Activated CD4-positive, alpha-beta T cell treated with anti-CD3 and anti-CD28 coated beads, Interleukin-2, amount 10 ng/mL, durations not matched to agents 24 days and 14 days (primary cell): Measurements from ENCODE around the gene SYTL2. TPM values are rescaled to one million over a fixed set of nuclear protein-coding genes. Genes with fewer than 3 reads are reported as not detected.
A peak's percentile ranks its signal among the peaks of the same experiment; 100 is the strongest.
"Not testable (repeated sequence)": the region's sequence is repeated elsewhere in the genome, so short reads cannot be mapped to it uniquely, and the experiment has no call there.

Source experiments
- DNase-seq: peaks from one replicate; pipeline ENCODE4 v3.0.0; 2022
- H3K27ac Mint-ChIP-seq: one replicate; pipeline ENCODE4 v1.8.0; 2022; ENCODE audit warnings: mild to moderate bottlenecking, mixed read lengths
- H3K27me3 Mint-ChIP-seq: one replicate; pipeline ENCODE4 v1.8.0; 2022; ENCODE audit warnings: mixed read lengths
- H3K36me3 Mint-ChIP-seq: one replicate; pipeline ENCODE4 v1.8.0; 2022; ENCODE audit warnings: low read depth, mild to moderate bottlenecking, mixed read lengths
- H3K4me1 Mint-ChIP-seq: one replicate; pipeline ENCODE4 v1.8.0; 2021; ENCODE audit warnings: mixed read lengths
- H3K4me3 Mint-ChIP-seq: one replicate; pipeline ENCODE4 v1.8.0; 2022; ENCODE audit warnings: mild to moderate bottlenecking, moderate library complexity, mixed read lengths
- H3K9me3 Mint-ChIP-seq: one replicate; pipeline ENCODE4 v1.8.0; 2021; ENCODE audit warnings: mixed read lengths
- intact Hi-C: fragments of 100-400 bp; cut with micrococcal nuclease; formaldehyde crosslinking; loops from one replicate; pipeline ENCODE4 v1.15.1; 2023
- total RNA-seq: library from RNA; stranded (reverse); gene quantifications from 2 replicates; pipeline ENCODE4 v1.2.3, GENCODE V29; 2022

SYTL2 gene
- total RNA-seq, 1 donor from 2014 or later = 13.9 TPM

- peaks cover 11% of the 10 kb centered on the region for H3K9me3 Mint-ChIP-seq
- no peak overlapping the region for H3K4me3 Mint-ChIP-seq
- no peaks in the 10 kb centered on the region for H3K27me3 Mint-ChIP-seq
- DNase-seq = no peak
- H3K4me1 Mint-ChIP-seq = peaks cover 34% of the 10 kb centered on the region
- H3K36me3 Mint-ChIP-seq = peaks cover 42% of the 10 kb centered on the region
- intact Hi-C loops = no loop called here
- H3K27ac Mint-ChIP-seq = no peak overlapping the region
Measured at GRCh38 chr11:85799142-85799541, 11.8 kb downstream of the SYTL2 start.

GRCh38 chr11:85798361-85798760 is 12.6 kb downstream of the SYTL2 start:
- no peak for DNase-seq
- Mint-ChIP-seq H3K9me3 (peaks cover 11% of the 10 kb centered on the region), H3K4me1 (peaks cover 36% of the 10 kb centered on the region), H3K4me3 (no peak overlapping the region), H3K27ac (no peak overlapping the region), H3K36me3 (peaks cover 44% of the 10 kb centered on the region), H3K27me3 (no peaks in the 10 kb centered on the region)
- intact Hi-C loops = no loop called here

GRCh38 chr11:85795712-85796487 is 15.0 kb downstream of the SYTL2 start:
- Mint-ChIP-seq H3K27ac (no peak overlapping the region), H3K4me1 (peaks cover 35% of the 10 kb centered on the region), H3K27me3 (no peaks in the 10 kb centered on the region), H3K4me3 (no peak overlapping the region), H3K36me3 (peaks cover 40% of the 10 kb centered on the region), H3K9me3 (peaks cover 5% of the 10 kb centered on the region)
- no peak for DNase-seq
- intact Hi-C loops = no loop called here

- intact Hi-C loops = no loop called here
- no peak for DNase-seq
- Mint-ChIP-seq H3K4me3 (no peak overlapping the region), H3K36me3 (peaks cover 33% of the 10 kb centered on the region), H3K9me3 (peaks cover 3% of the 10 kb centered on the region), H3K4me1 (peaks cover 41% of the 10 kb centered on the region), H3K27ac (no peak overlapping the region), H3K27me3 (no peaks in the 10 kb centered on the region)
Measured at GRCh38 chr11:85791409-85791990, 19.4 kb downstream of the SYTL2 start.

GRCh38 chr11:85787809-85788760 is 22.9 kb downstream of the SYTL2 start:
- no peaks in the 10 kb centered on the region for H3K27me3 Mint-ChIP-seq
- H3K4me1 Mint-ChIP-seq = peaks cover 50% of the 10 kb centered on the region
- peak overlapping the region; percentile 47 for H3K4me3 Mint-ChIP-seq
- H3K27ac Mint-ChIP-seq = peak overlapping the region; percentile 85
- DNase-seq = no peak
- intact Hi-C loops = loop anchor here (2.0 kb wide), 1 partner anchor 31 kb away; no protein-coding TSS in a partner anchor
- peaks cover 29% of the 10 kb centered on the region for H3K36me3 Mint-ChIP-seq
- peaks cover 3% of the 10 kb centered on the region for H3K9me3 Mint-ChIP-seq

DNA sequence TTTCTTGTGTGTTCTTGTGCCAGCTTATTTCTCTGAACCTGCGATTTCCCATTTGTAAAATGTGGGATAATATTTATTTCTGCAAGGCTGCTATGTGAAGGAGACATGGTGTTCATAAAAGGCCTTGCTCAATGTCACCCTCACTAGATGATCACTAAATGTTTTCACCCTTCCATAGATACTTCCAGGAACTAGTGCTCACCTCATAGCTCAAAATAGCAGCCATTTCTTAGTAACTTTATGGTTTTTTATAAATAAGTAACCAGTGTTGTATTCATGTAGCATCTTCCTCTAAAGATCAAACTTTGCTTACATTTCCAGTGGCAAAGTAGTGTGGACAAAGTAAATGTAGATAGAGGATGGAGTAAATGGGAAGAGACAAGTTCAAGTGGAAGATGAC is 23.8 kb downstream of the SYTL2 start:
- H3K27ac Mint-ChIP-seq = peak overlapping the region; percentile 83
- H3K4me1 Mint-ChIP-seq = peaks cover 57% of the 10 kb centered on the region

DNA sequence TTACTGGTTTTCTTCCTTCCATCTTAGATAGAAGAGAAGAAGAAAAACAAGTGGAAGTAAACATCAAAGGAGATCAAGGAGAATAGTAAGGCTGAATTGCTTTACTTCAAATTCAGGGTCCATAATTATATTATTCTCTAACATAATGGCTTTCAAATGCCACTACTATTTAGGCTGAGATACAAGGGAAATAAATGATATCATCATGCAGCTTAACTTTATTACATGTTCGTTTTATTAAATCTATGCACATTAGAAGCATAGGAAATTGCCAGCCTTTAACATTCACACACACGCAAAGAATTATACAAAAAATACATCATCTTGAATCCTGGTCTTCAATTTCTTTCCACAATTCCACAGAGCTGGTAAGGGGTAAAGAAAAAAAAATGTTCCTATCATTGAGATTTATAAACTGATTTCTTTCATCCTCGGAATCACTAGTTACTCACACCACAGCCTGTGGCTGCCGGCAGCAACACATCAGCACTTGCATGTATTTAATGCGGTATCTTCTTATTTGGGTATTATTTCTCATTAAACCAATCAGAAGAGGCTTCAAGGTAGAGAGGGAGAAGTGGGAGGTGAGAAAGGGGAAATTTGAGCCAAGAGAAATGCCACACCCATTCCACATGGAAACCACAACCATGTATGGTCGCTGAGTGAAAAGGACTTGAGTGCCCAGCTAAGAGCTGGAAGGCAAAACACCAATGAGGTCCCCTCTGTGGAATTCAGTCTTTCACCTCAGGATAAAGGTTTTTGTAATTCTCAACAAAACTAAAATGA is 26.3 kb downstream of the SYTL2 start:
- H3K36me3 Mint-ChIP-seq = peaks cover 41% of the 10 kb centered on the region
- H3K4me3 Mint-ChIP-seq = no peak overlapping the region
- no peak for DNase-seq
- intact Hi-C loops = no loop called here
- no peaks in the 10 kb centered on the region for H3K27me3 Mint-ChIP-seq
- peaks cover 67% of the 10 kb centered on the region for H3K4me1 Mint-ChIP-seq
- peaks cover 10% of the 10 kb centered on the region for H3K9me3 Mint-ChIP-seq
- no peak overlapping the region for H3K27ac Mint-ChIP-seq

More for the DNA sequence above, 23.8 kb downstream of the SYTL2 start:
- no peak for DNase-seq
- H3K4me3 Mint-ChIP-seq = peak overlapping the region; percentile 50
- intact Hi-C loops = loop anchor here (2.0 kb wide), 1 partner anchor 30 kb away; no protein-coding TSS in a partner anchor
- H3K9me3 Mint-ChIP-seq = peaks cover 10% of the 10 kb centered on the region
- no peaks in the 10 kb centered on the region for H3K27me3 Mint-ChIP-seq
- H3K36me3 Mint-ChIP-seq = peaks cover 35% of the 10 kb centered on the region

DNA sequence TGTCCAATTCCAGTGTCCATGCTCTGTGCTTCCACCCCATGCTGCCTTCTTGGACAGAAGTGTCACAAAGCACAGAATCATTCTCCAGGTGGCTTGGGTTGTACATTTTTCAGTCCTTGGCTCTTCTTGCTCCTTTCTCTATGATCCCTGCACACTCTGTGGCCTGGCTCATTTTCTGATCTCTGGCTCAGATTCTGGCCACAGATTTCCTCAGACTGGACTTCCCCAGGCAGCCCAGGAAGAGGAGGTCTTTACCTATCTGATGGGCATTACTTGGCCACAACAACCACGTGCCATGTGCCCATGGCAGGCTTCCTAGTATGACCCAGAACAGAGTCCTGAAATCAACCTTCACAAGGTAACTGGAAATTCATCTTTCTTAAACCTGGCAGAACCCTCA is 27.2 kb downstream of the SYTL2 start:
- DNase-seq = no peak
- no peak overlapping the region for H3K4me3 Mint-ChIP-seq
- peaks cover 66% of the 10 kb centered on the region for H3K4me1 Mint-ChIP-seq
- intact Hi-C loops = no loop called here
- H3K27me3 Mint-ChIP-seq = no peaks in the 10 kb centered on the region
- no peak overlapping the region for H3K27ac Mint-ChIP-seq
- H3K36me3 Mint-ChIP-seq = peaks cover 41% of the 10 kb centered on the region
- peaks cover 10% of the 10 kb centered on the region for H3K9me3 Mint-ChIP-seq

DNA sequence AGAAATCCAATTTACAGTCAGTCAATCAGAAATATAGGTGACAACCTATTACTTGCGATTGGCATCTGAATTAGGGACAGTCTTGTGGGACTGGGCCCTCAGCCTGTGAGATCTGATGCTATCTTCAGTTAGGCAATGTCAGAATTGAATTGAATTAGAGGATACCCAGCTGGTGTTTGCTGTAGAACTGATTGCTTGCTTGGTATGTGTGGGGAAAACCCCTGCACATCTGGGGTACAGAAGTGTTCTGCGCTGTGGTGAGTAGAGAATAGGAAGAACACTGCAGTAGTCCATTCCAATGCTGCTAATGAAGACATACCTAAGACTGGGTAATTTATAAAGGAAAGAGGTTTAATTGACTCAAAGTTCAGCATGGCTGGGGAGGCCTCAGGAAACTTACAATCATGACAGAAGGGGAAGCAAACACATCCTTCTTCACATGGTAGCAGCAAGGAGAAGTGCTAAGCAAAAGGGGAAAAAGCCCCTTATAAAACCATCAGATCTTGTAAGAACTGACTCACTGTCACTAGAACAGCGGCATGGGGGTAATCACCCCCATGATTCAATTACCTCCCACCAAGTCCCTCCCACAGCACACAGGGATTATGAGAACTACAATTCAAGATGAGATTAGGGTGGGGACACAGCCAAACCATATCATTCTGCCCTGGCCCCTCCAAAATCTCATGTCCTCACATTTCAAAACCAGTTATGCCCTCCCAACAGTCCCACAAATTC is 30.0 kb downstream of the SYTL2 start:
- intact Hi-C loops = loop anchor here (2.0 kb wide), 1 partner anchor 14 kb away; no protein-coding TSS in a partner anchor
- Mint-ChIP-seq H3K4me1 (peaks cover 48% of the 10 kb centered on the region), H3K36me3 (peaks cover 44% of the 10 kb centered on the region), H3K4me3 (peak overlapping the region; percentile 0), H3K27ac (peak overlapping the region; percentile 34)
- H3K27me3 Mint-ChIP-seq, H3K9me3 Mint-ChIP-seq, DNase-seq: not testable (repeated sequence)

- no peak overlapping the region for H3K27ac Mint-ChIP-seq
Measured at GRCh38 chr11:85779956-85780640, 30.8 kb downstream of the SYTL2 start.

DNA sequence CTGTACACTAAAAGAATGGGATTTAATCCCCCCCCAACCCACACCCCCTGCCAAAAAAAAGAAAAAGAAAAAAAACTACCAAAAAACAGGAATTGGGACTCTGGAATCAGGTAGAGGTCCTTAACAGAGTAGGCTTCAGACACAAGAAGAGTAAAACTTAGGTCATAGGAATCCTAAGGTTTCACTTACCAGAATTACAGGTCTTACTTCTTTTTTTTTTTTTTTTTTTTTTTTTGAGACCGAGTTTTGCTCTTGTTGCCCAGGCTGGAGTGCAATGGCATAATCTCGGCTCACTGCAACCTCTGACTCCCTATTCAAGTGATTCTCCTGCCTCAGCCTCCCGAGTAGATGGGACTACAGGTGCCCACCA is 33.4 kb downstream of the SYTL2 start:
- H3K4me3 Mint-ChIP-seq, DNase-seq, intact Hi-C loops, H3K27ac Mint-ChIP-seq, H3K9me3 Mint-ChIP-seq, H3K27me3 Mint-ChIP-seq: not testable (repeated sequence)
- Mint-ChIP-seq H3K4me1 (peaks cover 45% of the 10 kb centered on the region), H3K36me3 (peaks cover 46% of the 10 kb centered on the region)

More at GRCh38 chr11:85779956-85780640, 30.8 kb downstream of the SYTL2 start:
- DNase-seq = no peak
- H3K27me3 Mint-ChIP-seq = no peaks in the 10 kb centered on the region
- H3K4me1 Mint-ChIP-seq = peaks cover 48% of the 10 kb centered on the region
- intact Hi-C loops = loop anchor here (2.0 kb wide), 1 partner anchor 13 kb away; no protein-coding TSS in a partner anchor
- peaks cover 7% of the 10 kb centered on the region for H3K9me3 Mint-ChIP-seq
- peaks cover 46% of the 10 kb centered on the region for H3K36me3 Mint-ChIP-seq
- no peak overlapping the region for H3K4me3 Mint-ChIP-seq

DNA sequence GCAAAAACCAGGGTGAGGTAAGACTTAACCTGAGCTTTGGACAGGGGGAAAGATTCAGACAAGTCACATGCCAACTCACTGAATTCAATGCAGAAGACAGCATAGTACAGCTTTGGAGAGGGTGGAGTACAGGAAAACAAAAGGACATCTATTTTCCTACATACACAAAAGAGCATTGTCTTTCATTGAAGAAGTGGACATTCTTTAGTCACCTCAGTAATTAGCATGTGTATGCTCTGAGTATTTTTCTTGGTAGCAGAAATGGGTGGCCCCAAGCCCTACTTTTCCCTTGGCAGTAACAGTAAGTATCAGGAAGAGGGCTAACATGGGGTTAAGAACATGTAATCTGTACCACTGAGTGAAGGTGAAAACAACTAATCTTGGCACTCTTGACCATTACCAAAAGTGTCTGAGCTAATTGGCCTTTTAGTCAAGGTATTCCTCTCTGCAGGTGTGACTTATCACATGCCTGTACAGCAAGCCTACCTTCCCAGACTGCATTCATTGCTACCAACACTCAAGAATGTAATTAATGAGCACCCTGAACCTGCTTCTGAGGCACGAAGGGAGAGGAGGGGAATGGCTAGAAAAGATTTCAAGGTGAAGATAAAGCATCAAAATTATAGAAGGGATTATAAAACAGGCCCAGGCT is 33.9 kb downstream of the SYTL2 start:
- Mint-ChIP-seq H3K27ac (no peak overlapping the region), H3K9me3 (no peaks in the 10 kb centered on the region), H3K4me3 (no peak overlapping the region), H3K36me3 (peaks cover 43% of the 10 kb centered on the region), H3K4me1 (peaks cover 43% of the 10 kb centered on the region), H3K27me3 (no peaks in the 10 kb centered on the region)
- no peak for DNase-seq
- intact Hi-C loops = no loop called here
